GM12874 (cell line): ENCODE results near the gene CTSW.

ENCODE experiments used
- TF ChIP-seq, protein P1 (sequence below): IDR thresholded peaks from 2 replicates; pipeline ENCODE4 v1.5.1; 2011; ENCODE audit warnings: low read depth, mild to moderate bottlenecking, control low read depth, low read length, moderate library complexity; ENCODE audit not compliant: insufficient read depth

The CTSW gene

DNA sequence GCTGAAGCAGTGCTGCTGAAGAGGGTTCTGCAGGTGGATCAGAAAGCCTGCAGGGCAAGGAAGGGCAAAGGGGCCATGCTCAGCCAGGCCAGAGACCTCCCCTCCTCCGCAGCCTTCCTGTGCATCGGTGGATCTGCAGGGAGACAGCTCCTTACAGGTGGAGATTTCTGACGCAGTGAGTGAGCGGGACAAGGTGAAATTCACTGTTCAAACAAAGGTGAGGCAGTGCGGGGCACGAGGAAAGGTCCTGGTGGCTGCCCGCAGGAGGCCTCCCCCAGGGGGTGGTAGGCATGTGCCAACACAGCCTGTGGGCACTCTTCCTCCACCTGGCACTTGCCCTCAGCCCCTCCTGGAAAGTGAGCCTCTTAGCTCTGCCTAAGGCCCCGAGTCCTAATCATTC, 30.3 kb upstream of the CTSW start:
- TF ChIP-seq, protein P1, sequence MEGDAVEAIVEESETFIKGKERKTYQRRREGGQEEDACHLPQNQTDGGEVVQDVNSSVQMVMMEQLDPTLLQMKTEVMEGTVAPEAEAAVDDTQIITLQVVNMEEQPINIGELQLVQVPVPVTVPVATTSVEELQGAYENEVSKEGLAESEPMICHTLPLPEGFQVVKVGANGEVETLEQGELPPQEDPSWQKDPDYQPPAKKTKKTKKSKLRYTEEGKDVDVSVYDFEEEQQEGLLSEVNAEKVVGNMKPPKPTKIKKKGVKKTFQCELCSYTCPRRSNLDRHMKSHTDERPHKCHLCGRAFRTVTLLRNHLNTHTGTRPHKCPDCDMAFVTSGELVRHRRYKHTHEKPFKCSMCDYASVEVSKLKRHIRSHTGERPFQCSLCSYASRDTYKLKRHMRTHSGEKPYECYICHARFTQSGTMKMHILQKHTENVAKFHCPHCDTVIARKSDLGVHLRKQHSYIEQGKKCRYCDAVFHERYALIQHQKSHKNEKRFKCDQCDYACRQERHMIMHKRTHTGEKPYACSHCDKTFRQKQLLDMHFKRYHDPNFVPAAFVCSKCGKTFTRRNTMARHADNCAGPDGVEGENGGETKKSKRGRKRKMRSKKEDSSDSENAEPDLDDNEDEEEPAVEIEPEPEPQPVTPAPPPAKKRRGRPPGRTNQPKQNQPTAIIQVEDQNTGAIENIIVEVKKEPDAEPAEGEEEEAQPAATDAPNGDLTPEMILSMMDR, result no peak

DNA sequence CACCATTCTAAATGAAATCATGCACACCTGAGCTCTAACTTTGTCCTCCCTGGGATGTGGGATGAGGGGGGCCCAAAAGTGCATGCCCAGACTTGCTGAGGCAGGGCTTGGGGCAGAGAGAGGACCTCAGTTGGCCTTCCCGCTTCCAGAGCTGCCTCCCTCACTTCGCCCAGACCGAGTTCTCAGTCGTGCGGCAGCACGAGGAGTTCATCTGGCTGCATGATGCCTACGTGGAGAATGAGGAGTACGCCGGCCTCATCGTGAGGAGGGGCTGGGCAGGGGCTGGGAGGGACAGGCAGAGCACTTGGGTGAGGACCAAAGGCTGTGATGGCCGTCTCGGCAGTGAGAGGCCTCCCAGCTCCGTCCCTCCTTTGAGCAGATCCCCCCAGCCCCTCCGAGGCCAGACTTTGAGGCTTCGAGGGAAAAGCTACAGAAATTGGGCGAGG, 29.8 kb upstream of the CTSW start:
- TF ChIP-seq, protein P1, result no peak

DNA sequence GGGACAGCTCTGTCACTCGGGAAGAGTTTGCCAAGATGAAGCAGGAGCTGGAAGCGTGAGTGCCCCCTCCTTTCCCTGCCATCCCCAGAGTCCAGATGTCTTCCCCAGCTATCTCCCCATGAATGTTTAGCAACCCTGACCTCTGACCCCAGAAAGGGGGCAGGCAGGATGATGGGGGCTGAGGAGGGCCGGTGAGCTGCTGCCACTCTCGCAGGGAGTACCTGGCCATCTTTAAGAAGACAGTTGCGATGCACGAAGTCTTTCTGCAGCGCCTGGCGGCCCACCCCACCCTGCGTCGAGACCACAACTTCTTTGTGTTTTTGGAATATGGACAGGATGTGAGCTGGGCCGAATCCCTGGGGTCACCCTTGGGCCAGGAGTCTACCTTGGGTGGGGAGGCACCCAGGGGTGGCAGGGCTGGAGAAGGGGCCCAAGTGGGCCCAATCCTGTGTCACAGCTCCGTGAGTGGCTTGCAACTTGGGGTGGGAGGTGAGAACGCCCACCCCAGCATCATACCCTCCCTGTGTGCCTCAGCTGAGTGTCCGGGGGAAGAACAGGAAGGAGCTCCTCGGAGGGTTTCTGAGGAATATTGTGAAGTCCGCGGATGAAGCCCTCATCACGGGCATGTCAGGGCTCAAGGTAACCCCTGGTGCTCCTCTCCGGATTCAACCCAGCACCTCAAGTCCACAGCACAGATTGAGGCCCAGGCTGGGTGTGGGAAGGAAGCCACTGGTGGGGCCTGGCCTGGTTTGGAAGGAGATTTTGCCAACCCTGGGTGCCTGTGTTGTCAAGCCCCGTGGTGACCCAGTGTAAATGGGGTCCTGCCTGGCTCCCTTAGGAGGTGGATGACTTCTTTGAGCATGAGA, 29.2 kb upstream of the CTSW start:
- TF ChIP-seq, protein P1, result no peak

DNA sequence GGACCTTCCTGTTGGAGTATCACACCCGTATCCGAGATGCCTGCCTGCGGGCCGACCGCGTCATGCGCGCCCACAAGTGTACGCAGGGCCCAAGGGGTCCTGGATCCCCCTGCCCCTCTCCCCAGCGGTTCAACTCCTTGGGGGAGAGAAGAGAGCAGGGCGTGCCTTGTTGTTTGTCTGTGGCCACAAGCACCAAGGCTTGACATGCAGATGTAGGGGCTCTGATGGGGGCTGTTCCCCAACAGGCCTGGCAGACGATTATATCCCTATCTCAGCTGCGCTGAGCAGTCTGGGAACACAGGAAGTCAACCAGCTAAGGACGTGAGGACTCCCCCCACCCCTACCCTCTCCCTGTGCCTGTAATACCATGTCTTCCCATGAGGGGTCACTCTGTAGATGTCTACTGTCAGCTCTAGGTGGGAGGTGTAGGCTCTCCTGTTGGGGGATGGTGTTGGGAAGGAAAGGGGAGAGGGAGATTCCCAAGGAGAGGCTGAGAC, 28.5 kb upstream of the CTSW start:
- TF ChIP-seq, protein P1, result peak; percentile 62

DNA sequence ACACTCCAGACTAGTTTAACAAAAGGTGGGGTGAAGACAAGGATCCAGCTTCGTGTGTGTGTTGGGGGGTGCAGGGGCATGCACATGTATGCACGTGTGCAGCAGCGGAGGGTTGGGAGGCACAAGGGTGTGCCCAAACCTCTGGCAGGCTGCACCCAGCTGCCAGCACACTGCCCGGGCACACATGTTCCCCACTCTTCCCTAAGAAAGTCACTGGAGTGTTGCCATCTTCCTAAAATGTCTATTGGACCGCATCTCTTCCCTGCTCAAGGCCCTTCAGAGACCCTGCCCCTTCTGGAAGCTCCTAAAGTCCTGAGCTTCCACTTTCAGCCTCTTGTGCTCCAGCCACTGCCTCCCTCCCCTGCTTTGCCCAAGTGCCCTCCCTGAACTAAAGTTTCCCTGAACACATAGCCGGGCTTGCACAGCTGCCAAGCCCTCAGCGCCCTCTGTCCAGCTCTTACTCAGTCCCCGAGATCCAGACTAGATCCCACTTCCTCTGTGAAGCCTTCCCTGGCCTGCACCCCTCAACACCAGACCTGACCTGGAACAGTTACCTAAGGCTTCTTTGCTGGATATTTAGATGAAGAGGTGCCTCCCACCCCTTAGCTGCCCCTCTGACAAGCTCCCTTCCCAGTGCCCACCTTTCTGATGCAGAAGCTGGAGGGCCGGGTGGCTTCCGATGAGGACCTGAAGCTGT, 27.7 kb upstream of the CTSW start:
- TF ChIP-seq, protein P1, result no peak

DNA sequence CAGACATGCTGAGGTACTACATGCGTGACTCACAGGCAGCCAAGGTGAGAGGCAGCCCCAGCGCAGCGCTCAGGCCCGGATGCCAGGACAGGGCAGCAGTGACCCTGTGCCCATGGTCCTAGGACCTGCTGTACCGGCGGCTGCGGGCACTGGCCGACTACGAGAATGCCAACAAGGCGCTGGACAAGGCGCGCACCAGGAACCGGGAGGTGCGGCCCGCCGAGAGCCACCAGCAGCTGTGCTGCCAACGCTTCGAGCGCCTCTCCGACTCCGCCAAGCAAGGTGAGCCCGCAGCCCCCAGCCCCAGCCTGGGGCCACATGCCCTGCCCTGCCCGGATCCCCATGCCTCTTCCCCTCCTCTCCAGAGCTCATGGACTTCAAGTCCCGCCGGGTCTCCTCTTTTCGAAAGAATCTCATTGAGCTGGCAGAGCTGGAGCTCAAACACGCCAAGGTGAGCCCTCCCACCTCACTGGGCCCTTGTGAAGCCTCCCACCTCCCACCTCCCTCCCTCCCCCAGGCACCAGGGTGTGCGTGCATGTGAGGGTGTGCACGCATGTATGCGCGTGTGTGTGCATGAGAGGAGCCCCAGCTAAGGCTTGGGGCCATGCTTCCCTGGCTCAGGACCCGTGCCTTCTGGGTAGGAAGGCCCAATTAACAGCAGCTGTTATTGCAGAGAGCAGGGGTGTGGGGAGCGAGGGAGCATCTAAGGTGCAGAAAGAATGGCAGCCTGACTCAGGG, 27.0 kb upstream of the CTSW start:
- TF ChIP-seq, protein P1, result no peak

DNA sequence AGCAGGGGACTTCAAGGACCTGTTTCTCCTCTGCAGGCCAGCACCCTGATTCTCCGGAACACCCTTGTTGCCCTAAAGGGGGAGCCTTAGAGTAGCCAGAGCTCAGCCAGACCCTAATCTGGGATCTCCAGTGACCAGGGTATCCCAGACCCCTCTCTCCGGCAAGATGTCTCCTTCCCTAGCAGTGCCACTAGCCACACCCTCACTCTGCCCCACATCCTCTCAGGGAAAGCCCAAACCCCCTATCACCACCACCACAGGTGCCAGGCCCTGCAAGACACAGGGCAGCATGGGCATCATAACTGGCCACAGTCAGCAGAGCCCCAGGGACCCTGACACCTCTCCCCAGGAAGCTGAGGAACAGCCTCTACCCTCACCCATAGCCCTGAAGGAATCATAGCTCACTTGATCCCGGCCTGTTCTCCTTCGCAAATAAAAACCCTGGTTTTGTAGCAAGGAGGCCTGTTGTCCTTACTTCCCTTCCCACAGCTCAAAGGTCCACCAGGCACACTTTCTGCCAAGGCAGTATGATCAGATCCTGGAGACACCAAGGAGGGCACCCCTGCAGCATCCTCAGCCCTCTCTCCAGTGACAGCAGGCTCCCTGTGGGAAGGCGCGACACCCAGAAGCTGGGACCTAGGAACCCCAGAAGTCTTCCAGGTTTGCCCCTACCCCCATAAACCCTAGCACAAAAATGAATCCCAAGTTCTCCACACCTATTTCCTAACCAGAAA, 26.2 kb upstream of the CTSW start:
- TF ChIP-seq, protein P1, result 0 out of 2 replicates have a peak, but pooled peaks have one; percentile 16
